ENCODE measurements around the gene TMED7. TPM values are rescaled to one million over a fixed set of nuclear protein-coding genes. Genes with fewer than 3 reads are reported as not detected.

TMED7 gene
- total RNA-seq, 1 donor from 2014 or later: 66.8 TPM

GRCh38 chr5:115661563-115661962, 35.7 kb upstream of the TMED7 start:
- Mint-ChIP-seq H3K9me3 (ENCODE audit: unreplicated experiment) (no peaks in the 10 kb centered on the region), H3K4me1 (ENCODE audit: low read depth, unreplicated experiment) (no peaks in the 10 kb centered on the region), H3K27me3 (ENCODE audit: unreplicated experiment) (no peaks in the 10 kb centered on the region), H3K27ac (ENCODE audit: unreplicated experiment) (no peak overlapping the region), H3K4me3 (ENCODE audit: unreplicated experiment) (no peak overlapping the region), H3K36me3 (ENCODE audit: unreplicated experiment) (peaks cover 11% of the 10 kb centered on the region)
- TF ChIP-seq CTCF (IDR thresholded peaks at IDR 0.05; ENCODE audit: partially characterized antibody, unreplicated experiment): no peak
- no peak for DNase-seq

- Mint-ChIP-seq H3K9me3 (ENCODE audit: unreplicated experiment) (no peaks in the 10 kb centered on the region), H3K27ac (ENCODE audit: unreplicated experiment) (no peak overlapping the region), H3K36me3 (ENCODE audit: unreplicated experiment) (peaks cover 11% of the 10 kb centered on the region), H3K4me1 (ENCODE audit: low read depth, unreplicated experiment) (no peaks in the 10 kb centered on the region), H3K4me3 (ENCODE audit: unreplicated experiment) (no peak overlapping the region), H3K27me3 (ENCODE audit: unreplicated experiment) (no peaks in the 10 kb centered on the region)
- TF ChIP-seq CTCF (IDR thresholded peaks at IDR 0.05; ENCODE audit: partially characterized antibody, unreplicated experiment): no peak
- no peak for DNase-seq
These were observed 35.3 kb upstream of the TMED7 start for GRCh38 chr5:115661101-115661500.

GRCh38 chr5:115657881-115658233, 32.0 kb upstream of the TMED7 start:
- Mint-ChIP-seq H3K27ac (ENCODE audit: unreplicated experiment) (no peak overlapping the region), H3K4me1 (ENCODE audit: low read depth, unreplicated experiment) (no peaks in the 10 kb centered on the region), H3K36me3 (ENCODE audit: unreplicated experiment) (peaks cover 11% of the 10 kb centered on the region), H3K27me3 (ENCODE audit: unreplicated experiment) (no peaks in the 10 kb centered on the region), H3K9me3 (ENCODE audit: unreplicated experiment) (no peaks in the 10 kb centered on the region), H3K4me3 (ENCODE audit: unreplicated experiment) (no peak overlapping the region)
- no peak for DNase-seq
- TF ChIP-seq CTCF (IDR thresholded peaks at IDR 0.05; ENCODE audit: partially characterized antibody, unreplicated experiment): no peak

GRCh38 chr5:115657125-115657880, 31.5 kb upstream of the TMED7 start:
- no peaks in the 10 kb centered on the region for H3K27me3 Mint-ChIP-seq (ENCODE audit: unreplicated experiment)
- no peak overlapping the region for H3K27ac Mint-ChIP-seq (ENCODE audit: unreplicated experiment)
- H3K36me3 Mint-ChIP-seq (ENCODE audit: unreplicated experiment): peaks cover 11% of the 10 kb centered on the region
- TF ChIP-seq CTCF (IDR thresholded peaks at IDR 0.05; ENCODE audit: partially characterized antibody, unreplicated experiment): no peak
- no peak overlapping the region for H3K4me3 Mint-ChIP-seq (ENCODE audit: unreplicated experiment)
- H3K9me3 Mint-ChIP-seq (ENCODE audit: unreplicated experiment): no peaks in the 10 kb centered on the region
- H3K4me1 Mint-ChIP-seq (ENCODE audit: low read depth, unreplicated experiment): no peaks in the 10 kb centered on the region
- DNase-seq: no peak

GRCh38 chr5:115656404-115656803, 30.6 kb upstream of the TMED7 start:
- Mint-ChIP-seq H3K4me3 (ENCODE audit: unreplicated experiment) (no peak overlapping the region), H3K27ac (ENCODE audit: unreplicated experiment) (no peak overlapping the region), H3K4me1 (ENCODE audit: low read depth, unreplicated experiment) (no peaks in the 10 kb centered on the region), H3K36me3 (ENCODE audit: unreplicated experiment) (peaks cover 11% of the 10 kb centered on the region), H3K9me3 (ENCODE audit: unreplicated experiment) (no peaks in the 10 kb centered on the region), H3K27me3 (ENCODE audit: unreplicated experiment) (no peaks in the 10 kb centered on the region)
- TF ChIP-seq CTCF (IDR thresholded peaks at IDR 0.05; ENCODE audit: partially characterized antibody, unreplicated experiment): no peak
- no peak for DNase-seq

Data from glutamatergic neuron (in vitro differentiated cells).